DND-41 (cell line): ENCODE results near the gene ZNF33A.

Experiments used
- ATAC-seq: fragments of 200-7000 bp; cut with Tn5 transposase; 3 replicates; pipeline ENCODE4 v1.9.1; 2021; ENCODE audit warnings: low read depth; ENCODE audit not compliant: insufficient read depth
- DNase-seq: peaks from one replicate; pipeline ENCODE4 v3.0.0-alpha.2; 2020
- H2AFZ ChIP-seq: 2 replicates; pipeline ENCODE4 v1.6.0; 2012; ENCODE audit warnings: low read depth, low read length
- H3K27ac ChIP-seq: 2 replicates; pipeline ENCODE4 v1.5.1; 2012; ENCODE audit warnings: low read length, inconsistent platforms
- H3K27me3 ChIP-seq: fragments of 200-600 bp; sonication (generic); 2 replicates; pipeline ENCODE4 v1.6.0; 2012; ENCODE audit warnings: low read length, mild to moderate bottlenecking, inconsistent platforms; ENCODE audit not compliant: insufficient read depth, poor library complexity
- H3K36me3 ChIP-seq: 2 replicates; pipeline ENCODE4 v1.5.1; 2012; ENCODE audit warnings: low read length, inconsistent platforms; ENCODE audit not compliant: insufficient read depth
- H3K4me1 ChIP-seq: 2 replicates; pipeline ENCODE4 v1.5.1; 2012; ENCODE audit warnings: mild to moderate bottlenecking, low read length; ENCODE audit not compliant: insufficient read depth
- H3K4me2 ChIP-seq: 2 replicates; pipeline ENCODE4 v1.6.0; 2012; ENCODE audit warnings: mild to moderate bottlenecking, moderate library complexity, low read length, inconsistent platforms; ENCODE audit not compliant: insufficient read depth
- H3K4me3 ChIP-seq, 2 experiments: fragments of 200-600 bp in 1 of 2; shearing (Covaris generic) in 1 of 2; 2 replicates each; pipeline ENCODE4 v1.5.1; 2012 to 2016; ENCODE audit warnings: inconsistent platforms in 2 of 2, low read length in 2 of 2, mild to moderate bottlenecking in 2 of 2, low read depth in 1 of 2, moderate library complexity in 1 of 2
- H3K79me2 ChIP-seq: 2 replicates; pipeline ENCODE4 v1.6.0; 2012; ENCODE audit warnings: low read length, inconsistent platforms; ENCODE audit not compliant: insufficient read depth
- H3K9ac ChIP-seq: 2 replicates; pipeline ENCODE4 v1.6.0; 2012; ENCODE audit warnings: low read depth, mild to moderate bottlenecking, inconsistent platforms, low read length, moderate library complexity
- H3K9me3 ChIP-seq: 2 replicates; pipeline ENCODE4 v1.5.1; 2012; ENCODE audit warnings: low read length, moderate library complexity, mild to moderate bottlenecking, inconsistent platforms; ENCODE audit not compliant: insufficient read depth, severe bottlenecking
- H4K20me1 ChIP-seq: 2 replicates; pipeline ENCODE4 v1.6.0; 2012; ENCODE audit warnings: low read length; ENCODE audit not compliant: insufficient read depth
- EZH2 ChIP-seq: IDR thresholded peaks from 3 replicates; pipeline ENCODE4 v1.6.1; 2012; ENCODE audit warnings: borderline replicate concordance, low read depth, mild to moderate bottlenecking, moderate library complexity, low read length, inconsistent platforms; ENCODE audit not compliant: severe bottlenecking
- TF ChIP-seq, protein P1 (sequence below): IDR thresholded peaks from 2 replicates; pipeline ENCODE4 v1.5.1; 2012; ENCODE audit warnings: borderline replicate concordance, low read length, moderate library complexity, mild to moderate bottlenecking; ENCODE audit not compliant: poor library complexity, severe bottlenecking; ENCODE audit errors: extremely low read depth

Gene ZNF33A

DNA sequence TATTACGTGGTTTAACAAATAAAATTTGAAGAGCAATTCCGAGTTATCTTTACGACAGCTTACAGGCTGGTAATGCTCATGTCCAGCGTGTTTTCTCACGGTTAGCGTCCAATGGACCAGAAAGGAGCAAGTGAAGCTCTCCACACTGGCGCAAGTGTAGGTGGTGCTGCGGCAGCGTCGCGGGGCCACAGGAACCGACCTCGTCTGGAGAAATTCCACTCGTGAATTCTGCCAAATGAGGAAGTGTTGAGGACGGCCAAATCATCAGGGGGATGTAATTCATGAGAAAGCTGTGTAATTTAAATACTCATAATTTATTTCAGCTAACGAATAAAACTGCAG is 83.3 kb downstream of the ZNF33A start:
- peaks cover 45% of the 10 kb centered on the region for H3K79me2 ChIP-seq
- H2AFZ ChIP-seq, result peak overlapping the region; percentile 92
- H3K4me3 ChIP-seq, result peak overlapping the region; percentile 86 to 95; a peak in 3 of 4 replicates
- H3K4me2 ChIP-seq, result peak overlapping the region; percentile 91
- peak overlapping the region; percentile 87 for H3K27ac ChIP-seq
- DNase-seq, result no peak
- H3K4me1 ChIP-seq, result peaks cover 25% of the 10 kb centered on the region
- no peaks in the 10 kb centered on the region for H3K27me3 ChIP-seq
- ATAC-seq, result 0 out of 3 replicates have a peak, but pooled peaks have one; percentile 1
- H3K9ac ChIP-seq, result peak overlapping the region; percentile 85
- TF ChIP-seq, protein P1, sequence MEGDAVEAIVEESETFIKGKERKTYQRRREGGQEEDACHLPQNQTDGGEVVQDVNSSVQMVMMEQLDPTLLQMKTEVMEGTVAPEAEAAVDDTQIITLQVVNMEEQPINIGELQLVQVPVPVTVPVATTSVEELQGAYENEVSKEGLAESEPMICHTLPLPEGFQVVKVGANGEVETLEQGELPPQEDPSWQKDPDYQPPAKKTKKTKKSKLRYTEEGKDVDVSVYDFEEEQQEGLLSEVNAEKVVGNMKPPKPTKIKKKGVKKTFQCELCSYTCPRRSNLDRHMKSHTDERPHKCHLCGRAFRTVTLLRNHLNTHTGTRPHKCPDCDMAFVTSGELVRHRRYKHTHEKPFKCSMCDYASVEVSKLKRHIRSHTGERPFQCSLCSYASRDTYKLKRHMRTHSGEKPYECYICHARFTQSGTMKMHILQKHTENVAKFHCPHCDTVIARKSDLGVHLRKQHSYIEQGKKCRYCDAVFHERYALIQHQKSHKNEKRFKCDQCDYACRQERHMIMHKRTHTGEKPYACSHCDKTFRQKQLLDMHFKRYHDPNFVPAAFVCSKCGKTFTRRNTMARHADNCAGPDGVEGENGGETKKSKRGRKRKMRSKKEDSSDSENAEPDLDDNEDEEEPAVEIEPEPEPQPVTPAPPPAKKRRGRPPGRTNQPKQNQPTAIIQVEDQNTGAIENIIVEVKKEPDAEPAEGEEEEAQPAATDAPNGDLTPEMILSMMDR, result no peak
- no peak for TF ChIP-seq EZH2
- H3K36me3 ChIP-seq, result peaks cover 44% of the 10 kb centered on the region
- no peaks in the 10 kb centered on the region for H4K20me1 ChIP-seq
- peaks cover 5% of the 10 kb centered on the region for H3K9me3 ChIP-seq

DNA sequence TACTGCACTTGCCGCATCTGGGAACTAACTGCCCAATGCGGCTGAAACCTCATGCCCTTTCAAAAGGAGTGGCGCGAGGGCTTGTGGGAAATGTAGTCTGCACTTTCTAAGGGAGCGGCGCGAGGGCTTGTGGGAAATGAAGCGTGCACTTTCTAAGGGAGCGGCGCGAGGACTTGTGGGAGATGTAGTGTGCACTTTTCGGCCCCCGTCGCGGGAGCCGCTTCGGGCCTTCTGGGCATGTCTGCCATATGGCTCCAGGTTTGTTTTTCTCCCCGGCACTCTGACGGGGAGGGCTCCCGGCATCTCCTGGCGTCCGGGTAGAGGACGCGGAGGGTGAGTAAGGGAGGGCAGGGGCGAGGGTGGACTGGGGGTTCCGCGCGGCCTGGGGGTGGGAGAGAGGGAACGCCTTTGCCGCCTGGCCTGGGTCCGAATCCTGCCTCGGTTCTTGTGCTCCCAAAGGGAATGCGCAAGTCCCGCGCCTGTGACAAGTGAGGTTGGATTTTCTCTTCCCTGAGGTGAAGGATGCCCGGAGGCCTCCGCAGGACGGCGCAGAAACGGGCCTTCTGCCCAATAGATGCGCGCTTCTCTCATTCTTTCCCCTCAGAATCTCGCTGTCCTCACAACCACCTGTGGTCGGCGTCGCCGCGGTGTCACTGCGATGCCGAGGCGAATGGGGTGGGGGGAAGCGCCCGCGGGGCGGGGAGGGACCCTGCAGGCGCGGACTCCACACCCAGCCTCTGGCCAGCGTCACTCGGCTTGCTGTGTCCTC is 83.9 kb downstream of the ZNF33A start, which contains the start of gene ZNF37A:
Gene ZNF37A, plus strand, starts transcription at position 180 of the 769 bp plus-strand sequence. CDS start 2,281 bp downstream, outside the sequence.
- peak within 1 kb of the TSS; percentile 91 for H3K4me2 ChIP-seq
- peak within 1 kb of the TSS; percentile 86 to 95 for H3K4me3 ChIP-seq
- peak; percentile 96 for ATAC-seq
- peaks cover 9% of the 10 kb centered on the region for H3K9me3 ChIP-seq
- H4K20me1 ChIP-seq, result no peaks in the 10 kb centered on the region
- H3K4me1 ChIP-seq, result peaks cover 25% of the 10 kb centered on the region
- peaks cover 50% of the 10 kb centered on the region for H3K79me2 ChIP-seq
- TF ChIP-seq EZH2, result no peak
- TF ChIP-seq, protein P1, result no peak
- H3K27ac ChIP-seq, result peak within 1 kb of the TSS; percentile 87
- peak within 1 kb of the TSS; percentile 92 for H2AFZ ChIP-seq
- H3K36me3 ChIP-seq, result peaks cover 50% of the 10 kb centered on the region
- DNase-seq, result peak; percentile 94
- peak within 1 kb of the TSS; percentile 85 for H3K9ac ChIP-seq
- H3K27me3 ChIP-seq, result no peaks in the 10 kb centered on the region

DNA sequence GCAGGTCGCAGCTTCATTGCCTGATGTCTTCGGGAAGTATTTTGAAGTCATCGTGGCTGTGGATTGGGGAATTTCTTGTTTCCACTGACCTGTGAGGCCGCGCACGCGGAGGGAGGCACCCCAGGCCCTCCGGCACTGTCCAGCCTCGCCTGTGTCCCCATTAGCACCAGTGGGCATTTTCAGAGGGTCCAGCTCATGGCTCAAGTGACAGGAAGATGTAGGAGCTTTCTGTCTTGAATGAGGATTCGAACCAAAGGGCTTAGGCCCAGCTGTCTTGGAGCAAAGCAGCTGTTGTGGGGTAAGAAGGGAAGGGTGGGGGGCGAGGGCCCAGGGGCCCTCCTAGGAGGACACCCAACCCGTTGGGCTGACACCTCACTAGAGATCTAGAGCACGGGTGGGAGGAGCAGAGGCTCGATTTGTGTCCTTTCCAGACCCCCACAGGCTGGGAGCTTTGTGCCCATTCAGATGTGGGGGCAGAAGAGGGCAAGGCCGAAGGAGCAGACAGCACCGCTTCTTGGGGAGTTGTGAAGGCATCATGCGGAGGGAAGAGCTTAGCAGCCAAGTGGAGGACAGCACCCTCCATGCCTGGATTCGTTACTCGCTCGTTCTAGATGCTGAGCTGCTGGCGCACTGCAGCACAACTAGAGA is 84.6 kb downstream of the ZNF33A start:
- no peak for TF ChIP-seq EZH2
- TF ChIP-seq, protein P1, result no peak

More for the DNA sequence above, 84.6 kb downstream of the ZNF33A start:
- Histone ChIP-seq H3K79me2 (peaks cover 55% of the 10 kb centered on the region), H3K4me3 (peak overlapping the region; percentile 86 to 95), H4K20me1 (no peaks in the 10 kb centered on the region), H3K36me3 (peaks cover 57% of the 10 kb centered on the region), H3K9me3 (peaks cover 13% of the 10 kb centered on the region), H3K27ac (peak overlapping the region; percentile 87), H2AFZ (peak overlapping the region; percentile 92), H3K9ac (peak overlapping the region; percentile 85), H3K4me1 (peaks cover 25% of the 10 kb centered on the region), H3K4me2 (peak overlapping the region; percentile 91), H3K27me3 (no peaks in the 10 kb centered on the region)
- ATAC-seq (peak; percentile 15; the same call in 1 of the 3 replicates), DNase-seq (peak; percentile 42)
